ENCODE measurements around the gene GPR142.

GPR142 gene

GRCh38 chr17:74389937-74390679 is 22.8 kb downstream of the GPR142 start:
- DNase-seq (ENCODE audit: low spot score), result no peak
- in situ Hi-C loops (cut with MboI; ENCODE audit: low sequenced_read_pairs, unreplicated experiment), result no loop called here
- TF ChIP-seq, protein P1, sequence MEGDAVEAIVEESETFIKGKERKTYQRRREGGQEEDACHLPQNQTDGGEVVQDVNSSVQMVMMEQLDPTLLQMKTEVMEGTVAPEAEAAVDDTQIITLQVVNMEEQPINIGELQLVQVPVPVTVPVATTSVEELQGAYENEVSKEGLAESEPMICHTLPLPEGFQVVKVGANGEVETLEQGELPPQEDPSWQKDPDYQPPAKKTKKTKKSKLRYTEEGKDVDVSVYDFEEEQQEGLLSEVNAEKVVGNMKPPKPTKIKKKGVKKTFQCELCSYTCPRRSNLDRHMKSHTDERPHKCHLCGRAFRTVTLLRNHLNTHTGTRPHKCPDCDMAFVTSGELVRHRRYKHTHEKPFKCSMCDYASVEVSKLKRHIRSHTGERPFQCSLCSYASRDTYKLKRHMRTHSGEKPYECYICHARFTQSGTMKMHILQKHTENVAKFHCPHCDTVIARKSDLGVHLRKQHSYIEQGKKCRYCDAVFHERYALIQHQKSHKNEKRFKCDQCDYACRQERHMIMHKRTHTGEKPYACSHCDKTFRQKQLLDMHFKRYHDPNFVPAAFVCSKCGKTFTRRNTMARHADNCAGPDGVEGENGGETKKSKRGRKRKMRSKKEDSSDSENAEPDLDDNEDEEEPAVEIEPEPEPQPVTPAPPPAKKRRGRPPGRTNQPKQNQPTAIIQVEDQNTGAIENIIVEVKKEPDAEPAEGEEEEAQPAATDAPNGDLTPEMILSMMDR (IDR thresholded peaks at IDR 0.05; ENCODE audit: borderline replicate concordance, control extremely low read depth, extremely low read depth, insufficient read depth, missing control alignments), result no peak

GRCh38 chr17:74390680-74391653 is 23.7 kb downstream of the GPR142 start:
- in situ Hi-C loops (cut with MboI; ENCODE audit: low sequenced_read_pairs, unreplicated experiment), result no loop called here
- DNase-seq (ENCODE audit: low spot score), result no peak
- TF ChIP-seq, protein P1 (IDR thresholded peaks at IDR 0.05; ENCODE audit: borderline replicate concordance, control extremely low read depth, extremely low read depth, insufficient read depth, missing control alignments), result no peak

GRCh38 chr17:74391771-74392170 is 24.5 kb downstream of the GPR142 start:
- in situ Hi-C loops (cut with MboI; ENCODE audit: low sequenced_read_pairs, unreplicated experiment), result no loop called here
- no peak for DNase-seq (ENCODE audit: low spot score)
- TF ChIP-seq, protein P1 (IDR thresholded peaks at IDR 0.05; ENCODE audit: borderline replicate concordance, control extremely low read depth, extremely low read depth, insufficient read depth, missing control alignments), result no peak

DNA sequence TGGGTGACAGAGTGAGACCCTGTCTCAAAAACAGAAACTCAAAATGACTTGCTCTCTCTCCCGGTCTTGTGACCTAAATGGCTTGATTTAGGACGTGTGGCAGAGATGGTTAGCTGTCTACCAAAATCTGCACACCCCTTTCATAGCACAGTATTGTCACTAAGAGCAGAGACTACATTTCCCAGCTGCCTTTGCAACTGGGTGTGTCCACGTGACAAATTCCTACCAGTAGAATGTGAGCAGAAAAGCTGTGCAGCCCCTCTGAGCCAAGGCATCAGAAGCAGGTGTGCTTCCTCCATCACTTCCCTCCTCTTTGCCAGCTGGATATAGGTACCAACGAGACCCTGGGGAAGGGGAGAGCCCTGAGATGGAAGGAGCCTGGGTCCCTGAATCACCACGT is 25.5 kb downstream of the GPR142 start:
- TF ChIP-seq, protein P1 (IDR thresholded peaks at IDR 0.05; ENCODE audit: borderline replicate concordance, control extremely low read depth, extremely low read depth, insufficient read depth, missing control alignments), result no peak
- in situ Hi-C loops (cut with MboI; ENCODE audit: low sequenced_read_pairs, unreplicated experiment), result no loop called here
- no peak for DNase-seq (ENCODE audit: low spot score)

GRCh38 chr17:74393346-74393942 is 26.1 kb downstream of the GPR142 start:
- TF ChIP-seq, protein P1 (IDR thresholded peaks at IDR 0.05; ENCODE audit: borderline replicate concordance, control extremely low read depth, extremely low read depth, insufficient read depth, missing control alignments), result no peak
- in situ Hi-C loops (cut with MboI; ENCODE audit: low sequenced_read_pairs, unreplicated experiment), result no loop called here

DNA sequence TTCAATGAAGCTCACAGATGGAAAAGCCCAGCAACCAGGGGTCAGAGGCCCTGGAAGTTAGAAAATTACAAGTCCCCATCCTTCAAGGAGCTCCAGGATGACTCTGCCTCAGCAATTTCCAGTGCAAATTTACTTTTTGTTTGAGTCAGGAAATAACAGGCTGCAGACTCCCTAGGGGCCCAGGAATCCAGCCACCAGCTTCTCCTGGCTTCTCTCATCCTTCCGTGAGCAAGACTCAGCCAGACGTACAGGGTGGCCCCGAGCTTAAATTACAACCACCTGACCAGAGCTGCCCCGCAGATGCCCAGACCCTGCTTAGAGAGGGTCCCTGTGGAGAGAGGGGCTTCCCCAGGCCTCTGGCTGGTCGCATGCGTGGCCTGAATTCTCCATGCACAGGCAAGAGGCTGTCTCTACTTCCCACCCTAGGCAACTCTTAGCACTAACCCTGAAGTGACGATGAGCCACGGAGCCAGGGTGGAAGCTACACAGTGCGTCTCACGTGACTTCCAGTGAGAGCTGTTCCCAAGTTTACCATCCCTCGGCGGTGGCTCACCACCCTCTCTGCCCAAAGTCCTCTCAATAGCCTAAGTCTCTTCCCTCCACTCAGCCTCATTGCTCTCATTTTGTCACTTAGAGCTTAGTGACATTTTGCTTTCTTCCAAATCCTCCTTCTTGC is 27.1 kb downstream of the GPR142 start:
- no peak for DNase-seq (ENCODE audit: low spot score)
- in situ Hi-C loops (cut with MboI; ENCODE audit: low sequenced_read_pairs, unreplicated experiment), result no loop called here
- TF ChIP-seq, protein P1 (IDR thresholded peaks at IDR 0.05; ENCODE audit: borderline replicate concordance, control extremely low read depth, extremely low read depth, insufficient read depth, missing control alignments), result no peak

More at GRCh38 chr17:74393346-74393942, 26.1 kb downstream of the GPR142 start:
- DNase-seq (ENCODE audit: low spot score), result no peak

Data from GM13976 (cell line).